Measurements from ENCODE around the gene TBC1D4.

GRCh38 chr13:75271846-75272245 lies 210.1 kb downstream of the TBC1D4 start:
- TF ChIP-seq CTCF (conservative IDR thresholded peaks at IDR 0.05; ENCODE audit: low read length) (no peak), EZH2phosphoT487 (IDR thresholded peaks at IDR 0.05; ENCODE audit: borderline replicate concordance) (no peak)
